Esophagus mucosa (tissue), 1 donor: ENCODE measurements around the gene IAPP. TPM values are rescaled to one million over a fixed set of nuclear protein-coding genes. Genes with fewer than 3 reads are reported as not detected.
"Not testable (repeated sequence)": the region's sequence is repeated elsewhere in the genome, so short reads cannot be mapped to it uniquely, and the experiment has no call there.

Experiments used
- ATAC-seq: fragments of 200-7000 bp; cut with Tn5 transposase; one replicate; pipeline ENCODE4 v1.9.1; 2020
- total RNA-seq: library from RNA; stranded (reverse); gene quantifications from one replicate; pipeline ENCODE4 v1.2.4, GENCODE V29; 2023
- donor health status: DM: yes; HTN: yes; CAD: no.

The IAPP gene
- total RNA-seq, 1 donor from 2014 or later: not detected

GRCh38 chr12:21381320-21381719, 8.6 kb downstream of the IAPP start:
- ATAC-seq: not testable (repeated sequence)

DNA sequence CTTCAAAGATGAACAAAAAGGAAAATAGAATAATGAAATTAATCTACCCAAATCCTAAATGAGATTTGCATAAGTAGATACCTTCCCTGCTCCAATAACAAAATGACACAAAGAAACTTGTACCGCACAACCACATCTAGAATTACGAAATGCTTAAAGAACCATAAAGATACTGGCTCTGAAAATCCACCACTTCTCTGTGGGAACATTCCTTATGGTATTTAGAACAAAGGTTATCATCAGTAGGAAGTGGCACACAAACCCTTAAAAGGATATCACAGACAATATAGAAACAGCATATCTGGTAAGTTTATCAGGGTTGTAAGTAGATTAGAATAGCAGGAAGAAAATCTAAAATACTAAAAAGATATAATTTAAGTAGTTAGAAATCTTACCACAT, 11.6 kb downstream of the IAPP start:
- no peak for ATAC-seq

- no peak for ATAC-seq
Observed at GRCh38 chr12:21387174-21387573, 14.5 kb downstream of the IAPP start.

DNA sequence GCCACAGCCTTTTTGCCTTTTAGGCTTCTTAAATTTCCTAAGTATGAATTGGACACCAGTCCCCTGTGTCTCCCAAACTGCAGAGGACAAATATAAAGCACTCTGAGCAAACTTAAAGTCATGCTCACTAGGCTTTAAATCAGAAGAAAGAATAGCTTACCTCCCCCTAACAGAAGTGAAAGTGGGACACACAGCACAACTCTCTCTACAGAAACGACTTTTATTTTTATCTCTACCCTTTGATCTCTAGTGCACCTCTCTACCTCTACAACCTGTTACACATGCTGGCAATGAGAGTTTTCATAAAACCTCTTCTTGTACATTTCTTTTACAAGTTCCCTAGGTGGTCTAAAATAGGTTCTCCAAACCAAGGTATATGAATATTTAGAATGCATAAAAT, 19.7 kb downstream of the IAPP start:
- ATAC-seq: no peak

DNA sequence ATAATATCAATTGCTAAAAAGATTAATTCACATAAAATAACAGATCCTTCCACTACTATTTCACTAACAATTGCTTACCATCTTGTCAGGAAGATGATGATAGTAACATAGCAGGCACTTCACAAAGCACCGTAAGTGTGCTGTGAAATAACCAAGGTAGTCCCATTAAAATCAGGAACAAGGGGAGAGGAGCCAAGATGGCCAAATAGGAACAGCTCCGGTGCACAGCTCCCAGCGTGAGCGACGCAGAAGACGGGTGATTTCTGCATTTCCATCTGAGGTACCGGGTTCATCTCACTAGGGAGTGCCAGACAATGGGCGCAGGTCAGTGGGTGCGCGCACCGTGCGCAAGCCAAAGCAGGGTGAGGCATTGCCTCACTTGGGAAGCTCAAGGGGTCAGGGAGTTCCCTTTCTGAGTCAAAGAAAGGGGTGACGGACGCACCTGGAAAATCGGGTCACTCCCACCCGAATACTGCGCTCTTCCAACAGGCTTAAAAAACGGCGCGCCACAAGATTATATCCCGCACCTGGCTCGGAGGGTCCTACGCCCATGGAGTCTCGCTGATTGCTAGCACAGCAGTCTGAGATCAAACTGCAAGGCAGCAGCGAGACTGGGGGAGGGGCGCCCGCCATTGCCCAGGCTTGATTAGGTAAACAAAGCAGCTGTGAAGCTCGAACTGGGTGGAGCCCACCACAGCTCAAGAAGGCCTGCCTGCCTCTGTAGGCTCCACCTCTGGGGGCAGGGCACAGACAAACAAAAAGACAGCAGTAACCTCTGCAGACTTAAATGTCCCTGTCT, 22.3 kb downstream of the IAPP start:
- ATAC-seq: not testable (repeated sequence)

GRCh38 chr12:21413369-21414277, 40.9 kb downstream of the IAPP start:
- no peak for ATAC-seq

- ATAC-seq: no peak
Observed at GRCh38 chr12:21416511-21417121, 43.9 kb downstream of the IAPP start.

DNA sequence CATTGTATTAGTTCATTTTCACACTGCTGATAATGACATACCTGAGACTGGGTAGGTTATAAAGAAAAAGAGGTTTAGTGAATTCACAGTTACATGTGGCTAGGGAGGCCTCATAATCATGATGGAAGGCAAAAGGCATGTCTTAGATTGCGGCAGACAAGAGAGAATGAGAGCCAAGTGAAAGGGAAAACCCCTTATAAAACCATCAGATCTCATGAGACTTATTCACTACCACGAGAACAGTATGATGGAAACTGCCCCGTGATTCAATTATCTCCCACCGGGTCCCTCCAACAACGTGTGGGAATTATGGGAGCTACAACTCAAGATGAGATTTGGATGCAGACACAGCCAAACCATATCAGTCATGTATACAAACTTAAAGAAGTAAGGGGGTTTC, 45.7 kb downstream of the IAPP start:
- not testable (repeated sequence) for ATAC-seq

GRCh38 chr12:21419009-21419699, 46.5 kb downstream of the IAPP start:
- not testable (repeated sequence) for ATAC-seq

- no peak for ATAC-seq
Observed at GRCh38 chr12:21428241-21428640, 55.5 kb downstream of the IAPP start.

Other genes starting within 250 kb of the IAPP start
- 0.08 TPM for gene SLCO1B1, start 241.7 kb upstream of the IAPP start, total RNA-seq
- gene SLCO1A2, start 38.0 kb upstream of the IAPP start, total RNA-seq: not detected
- 19.8 TPM for gene PYROXD1, start 64.8 kb downstream of the IAPP start, total RNA-seq
- 16.7 TPM for gene RECQL, start 128.7 kb downstream of the IAPP start, total RNA-seq
- gene GOLT1B, start 128.9 kb downstream of the IAPP start, total RNA-seq: 15.1 TPM
- 0.08 TPM for gene SPX, start 153.4 kb downstream of the IAPP start, total RNA-seq
- gene GYS2, start 231.9 kb downstream of the IAPP start, total RNA-seq: 0.68 TPM